ENCODE data around the gene CRNN. TPM values are rescaled to one million over a fixed set of nuclear protein-coding genes. Genes with fewer than 3 reads are reported as not detected.

CRNN gene
- total RNA-seq, 2 donors from 2014 or later = 0.62 TPM; not detected in 1

DNA sequence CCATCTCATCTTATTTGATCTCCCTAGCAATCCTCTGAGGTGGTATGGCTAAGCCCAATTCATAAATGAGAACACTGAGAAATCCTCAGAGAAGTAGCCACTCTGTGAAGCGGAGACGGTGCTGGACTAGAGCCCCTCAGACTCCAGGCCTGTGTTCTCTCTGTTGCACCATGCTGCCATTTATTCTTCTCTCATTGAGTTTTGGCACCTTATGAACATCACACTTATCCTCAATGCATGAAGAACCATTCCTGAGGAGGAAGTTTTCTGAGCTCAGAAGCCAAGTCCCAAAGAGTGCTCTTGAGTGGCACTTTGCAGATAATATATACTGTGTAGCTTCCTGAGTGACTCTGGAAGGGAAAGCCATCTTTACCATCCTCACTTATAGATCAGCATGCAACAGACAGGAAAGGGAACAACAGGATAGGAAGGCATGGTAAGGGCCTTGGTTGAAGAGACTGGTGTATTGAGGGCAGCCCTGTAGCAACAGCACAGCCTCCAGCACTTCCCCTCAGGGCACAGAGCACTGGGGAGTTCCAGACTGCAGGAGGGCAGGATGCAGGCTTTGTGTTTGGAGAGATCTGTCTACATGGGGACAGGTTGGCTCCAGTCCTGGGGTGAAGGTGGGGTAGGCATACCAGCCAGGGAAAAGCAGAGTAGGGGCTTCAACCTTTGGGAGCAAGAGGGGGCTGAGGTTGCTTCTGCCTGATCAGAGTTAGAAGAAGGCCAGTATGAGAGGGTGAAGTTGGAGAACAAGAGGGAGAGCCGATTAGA, 1.6 kb upstream of the CRNN start:
- H3K4me3 ChIP-seq = no peak overlapping the region
- no peaks in the 10 kb centered on the region for H3K4me1 ChIP-seq (replicated peaks)
- H3K9me3 ChIP-seq = no peaks in the 10 kb centered on the region
- TF ChIP-seq, protein P1, sequence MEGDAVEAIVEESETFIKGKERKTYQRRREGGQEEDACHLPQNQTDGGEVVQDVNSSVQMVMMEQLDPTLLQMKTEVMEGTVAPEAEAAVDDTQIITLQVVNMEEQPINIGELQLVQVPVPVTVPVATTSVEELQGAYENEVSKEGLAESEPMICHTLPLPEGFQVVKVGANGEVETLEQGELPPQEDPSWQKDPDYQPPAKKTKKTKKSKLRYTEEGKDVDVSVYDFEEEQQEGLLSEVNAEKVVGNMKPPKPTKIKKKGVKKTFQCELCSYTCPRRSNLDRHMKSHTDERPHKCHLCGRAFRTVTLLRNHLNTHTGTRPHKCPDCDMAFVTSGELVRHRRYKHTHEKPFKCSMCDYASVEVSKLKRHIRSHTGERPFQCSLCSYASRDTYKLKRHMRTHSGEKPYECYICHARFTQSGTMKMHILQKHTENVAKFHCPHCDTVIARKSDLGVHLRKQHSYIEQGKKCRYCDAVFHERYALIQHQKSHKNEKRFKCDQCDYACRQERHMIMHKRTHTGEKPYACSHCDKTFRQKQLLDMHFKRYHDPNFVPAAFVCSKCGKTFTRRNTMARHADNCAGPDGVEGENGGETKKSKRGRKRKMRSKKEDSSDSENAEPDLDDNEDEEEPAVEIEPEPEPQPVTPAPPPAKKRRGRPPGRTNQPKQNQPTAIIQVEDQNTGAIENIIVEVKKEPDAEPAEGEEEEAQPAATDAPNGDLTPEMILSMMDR (IDR thresholded peaks at IDR 0.05) = no peak
- TF ChIP-seq POLR2A (IDR thresholded peaks at IDR 0.05) = no peak
- no peak for TF ChIP-seq POLR2AphosphoS5 (IDR thresholded peaks at IDR 0.05)
- intact Hi-C loops (cut with DNase I) = no loop called here
- no peaks in the 10 kb centered on the region for H3K27me3 ChIP-seq (replicated peaks; ENCODE audit: insufficient read depth)
- no peaks in the 10 kb centered on the region for H3K36me3 ChIP-seq
- DNase-seq (ENCODE audit: low spot score) = no peak
- no peak overlapping the region for H3K27ac ChIP-seq
- 95% methylated on average over 3 of the region's 3 CpGs for WGBS

DNA sequence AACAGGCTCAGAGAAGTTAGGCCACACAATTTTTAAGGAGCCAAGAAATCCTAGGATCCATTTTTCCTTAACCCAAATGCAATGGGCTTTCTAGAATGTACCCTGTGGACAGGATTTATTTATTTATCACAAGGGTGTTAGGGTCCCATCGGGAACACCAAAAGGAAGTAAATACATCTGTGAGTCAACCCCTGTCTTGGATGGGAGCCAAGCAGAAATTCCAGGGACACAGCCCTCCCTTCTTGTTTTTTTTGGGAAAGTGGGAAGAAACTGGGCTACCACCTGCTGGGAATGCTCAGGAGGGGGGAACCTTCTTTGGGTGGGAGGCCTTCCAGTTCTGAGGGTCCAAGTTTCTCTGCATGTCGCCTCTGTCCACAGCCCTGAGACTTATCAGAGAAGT, 1.3 kb downstream of the CRNN start:
- H3K4me3 ChIP-seq = no peak overlapping the region
- no peaks in the 10 kb centered on the region for H3K36me3 ChIP-seq
- TF ChIP-seq, protein P1 (IDR thresholded peaks at IDR 0.05) = no peak
- TF ChIP-seq POLR2A (IDR thresholded peaks at IDR 0.05) (no peak), POLR2AphosphoS5 (IDR thresholded peaks at IDR 0.05) (no peak)
- H3K9me3 ChIP-seq = no peaks in the 10 kb centered on the region
- no peaks in the 10 kb centered on the region for H3K27me3 ChIP-seq (replicated peaks; ENCODE audit: insufficient read depth)
- intact Hi-C loops (cut with DNase I) = no loop called here
- 72% methylated on average over 2 of the region's 2 CpGs for WGBS
- no peaks in the 10 kb centered on the region for H3K4me1 ChIP-seq (replicated peaks)
- no peak for DNase-seq (ENCODE audit: low spot score)
- H3K27ac ChIP-seq = no peak overlapping the region

DNA sequence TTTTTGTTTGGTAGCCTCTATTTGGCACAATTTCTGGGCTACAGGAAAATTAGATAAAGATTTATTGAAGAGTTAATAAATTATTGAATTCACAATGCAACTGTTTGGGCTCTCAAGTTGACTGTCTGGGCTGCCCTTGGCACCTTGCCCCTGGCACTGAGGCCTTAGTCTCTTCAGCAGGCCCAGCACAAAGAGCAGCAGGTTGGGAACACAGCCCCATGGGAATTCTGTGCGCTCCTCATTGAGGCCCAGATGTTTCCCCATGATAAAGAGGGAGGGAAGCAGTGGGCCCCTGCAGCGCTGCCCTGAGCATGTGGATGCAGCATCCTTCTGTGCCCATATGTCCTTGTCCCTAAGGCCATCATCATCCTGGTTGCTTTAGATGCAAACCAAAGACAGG, 2.9 kb downstream of the CRNN start:
- intact Hi-C loops (cut with DNase I) = no loop called here
- H3K27ac ChIP-seq = no peak overlapping the region
- 20% methylated on average over 2 of the region's 2 CpGs for WGBS
- H3K36me3 ChIP-seq = no peaks in the 10 kb centered on the region
- no peaks in the 10 kb centered on the region for H3K4me1 ChIP-seq (replicated peaks)
- TF ChIP-seq POLR2A (IDR thresholded peaks at IDR 0.05) (no peak), POLR2AphosphoS5 (IDR thresholded peaks at IDR 0.05) (no peak)
- TF ChIP-seq, protein P1 (IDR thresholded peaks at IDR 0.05) = no peak
- no peaks in the 10 kb centered on the region for H3K9me3 ChIP-seq
- no peak overlapping the region for H3K4me3 ChIP-seq
- DNase-seq (ENCODE audit: low spot score) = peak; percentile 33
- H3K27me3 ChIP-seq (replicated peaks; ENCODE audit: insufficient read depth) = no peaks in the 10 kb centered on the region

DNA sequence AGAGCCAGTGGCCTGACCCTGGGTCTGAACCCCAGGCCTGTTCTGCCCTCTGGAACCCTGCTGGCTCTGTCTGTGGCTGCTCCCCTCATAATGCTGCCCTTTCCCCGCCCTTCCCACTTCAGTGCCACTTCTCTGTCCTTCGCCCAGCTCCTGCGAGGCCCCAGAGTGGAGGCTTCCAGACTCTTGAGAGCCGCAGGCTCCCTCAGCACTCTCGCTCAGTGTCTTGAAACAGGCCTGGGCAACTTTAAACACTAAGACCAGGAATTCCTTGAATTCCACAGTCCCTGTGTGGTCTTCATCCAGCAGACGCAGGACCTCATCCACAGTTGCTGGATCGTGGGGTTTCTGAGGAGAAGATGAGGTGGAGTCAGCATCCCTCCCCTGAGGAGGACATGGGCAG, 3.5 kb downstream of the CRNN start:
- H3K27ac ChIP-seq = no peak overlapping the region
- no peaks in the 10 kb centered on the region for H3K4me1 ChIP-seq (replicated peaks)
- TF ChIP-seq POLR2AphosphoS5 (IDR thresholded peaks at IDR 0.05) (no peak), POLR2A (IDR thresholded peaks at IDR 0.05) (no peak)
- TF ChIP-seq, protein P1 (IDR thresholded peaks at IDR 0.05) = no peak
- 50% methylated on average over 7 of the region's 7 CpGs for WGBS
- intact Hi-C loops (cut with DNase I) = no loop called here
- DNase-seq (ENCODE audit: low spot score) = no peak
- no peaks in the 10 kb centered on the region for H3K36me3 ChIP-seq
- H3K4me3 ChIP-seq = no peak overlapping the region
- H3K27me3 ChIP-seq (replicated peaks; ENCODE audit: insufficient read depth) = no peaks in the 10 kb centered on the region
- H3K9me3 ChIP-seq = no peaks in the 10 kb centered on the region

DNA sequence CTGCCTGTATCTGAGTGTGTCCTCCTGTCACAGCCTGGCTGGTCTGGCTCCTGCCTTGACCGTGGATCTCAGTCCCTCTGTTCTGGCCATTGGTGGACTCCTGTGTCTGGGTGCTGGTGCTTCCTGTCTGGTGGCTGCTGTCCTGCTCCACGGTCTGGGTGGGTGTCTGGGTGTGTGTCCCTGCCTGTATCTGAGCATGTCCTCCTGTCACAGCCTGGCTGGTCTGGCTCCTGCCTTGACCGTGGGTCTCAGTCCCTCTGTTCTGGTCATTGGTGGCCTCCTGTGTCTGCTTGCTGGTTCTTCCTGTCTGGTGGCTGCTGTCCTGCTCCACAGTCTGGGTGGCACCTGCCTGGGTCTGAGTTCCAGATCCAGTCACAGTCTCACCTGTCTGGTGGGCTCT, 4.0 kb downstream of the CRNN start:
- no peaks in the 10 kb centered on the region for H3K9me3 ChIP-seq
- no peaks in the 10 kb centered on the region for H3K36me3 ChIP-seq
- H3K4me3 ChIP-seq = no peak overlapping the region
- intact Hi-C loops (cut with DNase I) = no loop called here
- TF ChIP-seq, protein P1 (IDR thresholded peaks at IDR 0.05) = no peak
- no peak for TF ChIP-seq POLR2A (IDR thresholded peaks at IDR 0.05)
- TF ChIP-seq POLR2AphosphoS5 (IDR thresholded peaks at IDR 0.05) = no peak
- no peak overlapping the region for H3K27ac ChIP-seq
- no peaks in the 10 kb centered on the region for H3K4me1 ChIP-seq (replicated peaks)
- no peaks in the 10 kb centered on the region for H3K27me3 ChIP-seq (replicated peaks; ENCODE audit: insufficient read depth)
- DNase-seq (ENCODE audit: low spot score) = no peak
- 89% methylated on average over 3 of the region's 3 CpGs for WGBS

Data from prostate gland (tissue), 2 donors.